GM19351 (cell line): ENCODE results near the gene CBLN3.

Experiments
- ATAC-seq: cut with Tn5 transposase; IDR thresholded peaks from one replicate; pipeline ENCODE4 v1.9.1; 2021; ENCODE audit warnings: mild to moderate bottlenecking, moderate library complexity; ENCODE audit not compliant: unreplicated experiment

CBLN3 gene

DNA sequence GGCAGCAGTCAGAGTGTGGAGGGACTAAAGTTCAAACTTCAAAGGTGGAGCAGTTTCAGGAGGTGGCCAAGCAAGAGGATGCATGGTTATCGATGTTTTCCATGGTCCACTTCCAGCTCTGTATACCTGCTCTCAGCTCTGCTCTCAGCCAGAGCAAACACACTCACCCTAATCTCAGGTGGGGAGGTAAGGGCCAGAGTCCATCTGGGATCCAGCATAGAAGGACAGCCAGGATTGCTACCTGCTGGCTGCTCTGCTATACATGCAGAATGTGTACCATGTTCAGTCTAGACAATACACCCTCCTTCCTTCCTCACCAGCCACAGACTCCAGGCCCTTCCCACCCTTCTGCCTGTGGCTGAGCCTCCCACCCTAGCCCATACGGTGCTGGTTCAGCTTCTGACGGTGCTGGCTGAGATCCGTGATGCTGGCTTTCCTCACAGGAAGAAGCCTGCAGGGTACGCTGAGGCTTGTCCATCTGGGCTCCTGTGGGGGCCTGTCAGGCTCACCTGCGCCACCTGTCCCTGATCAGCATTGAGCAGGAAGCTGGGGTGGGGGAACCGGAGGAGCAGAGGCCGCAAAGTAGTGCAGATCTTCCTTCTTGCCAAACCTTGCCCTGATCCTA is 2.4 kb downstream of the CBLN3 start:
- no peak for ATAC-seq

DNA sequence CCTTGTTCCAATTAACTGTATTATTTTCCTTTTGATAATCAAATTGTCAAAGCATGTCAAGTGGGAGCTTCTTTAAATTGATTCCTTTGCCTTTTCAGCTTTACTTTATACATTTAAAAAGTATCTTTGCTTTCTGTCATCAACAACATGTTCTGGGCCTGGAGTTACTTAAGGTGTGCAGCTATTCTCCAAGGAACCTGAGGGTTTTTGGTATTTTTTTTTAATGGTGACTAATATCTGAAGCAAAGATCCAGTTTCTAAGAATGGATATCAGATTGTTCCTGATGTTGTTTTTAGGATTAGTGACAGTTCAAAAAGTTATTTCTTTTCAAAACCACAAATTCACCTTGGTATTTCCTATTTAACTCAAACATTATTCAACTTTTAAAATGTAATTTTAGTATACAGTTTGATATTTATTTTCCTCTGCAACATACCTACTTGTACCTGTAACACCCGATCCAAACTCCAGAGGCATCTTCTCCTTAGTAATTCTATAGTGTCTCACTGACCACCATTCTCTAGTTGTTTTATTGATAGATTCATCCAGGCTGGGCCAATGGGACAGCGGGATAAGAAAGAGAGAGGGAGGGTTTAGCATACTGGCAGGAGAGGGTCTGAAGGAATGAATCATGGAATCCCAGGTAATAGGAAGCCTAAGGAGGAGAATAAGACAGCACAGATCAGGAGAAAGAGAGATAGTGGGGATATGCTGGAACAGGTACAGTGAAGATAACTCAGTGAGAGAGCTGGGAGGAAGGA is 3.1 kb downstream of the CBLN3 start:
- no peak for ATAC-seq

DNA sequence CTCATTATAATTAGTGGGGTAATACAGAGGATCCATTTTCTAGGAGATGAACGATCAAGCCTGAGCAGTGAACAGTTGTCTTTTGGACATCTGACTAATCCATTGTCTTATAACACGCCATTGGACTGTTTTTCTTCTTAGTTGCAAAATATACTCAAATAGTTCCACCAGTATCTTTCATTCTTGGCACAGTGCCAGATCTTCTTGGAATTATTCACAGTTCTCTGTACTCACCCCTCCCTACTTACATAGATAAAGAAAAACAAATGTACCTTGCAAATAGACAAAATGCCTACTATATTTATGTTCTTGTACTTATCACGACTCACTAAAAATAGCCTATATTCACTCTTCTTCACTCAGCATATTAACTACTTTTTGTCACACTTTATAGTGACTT is 3.8 kb downstream of the CBLN3 start:
- ATAC-seq: no peak

DNA sequence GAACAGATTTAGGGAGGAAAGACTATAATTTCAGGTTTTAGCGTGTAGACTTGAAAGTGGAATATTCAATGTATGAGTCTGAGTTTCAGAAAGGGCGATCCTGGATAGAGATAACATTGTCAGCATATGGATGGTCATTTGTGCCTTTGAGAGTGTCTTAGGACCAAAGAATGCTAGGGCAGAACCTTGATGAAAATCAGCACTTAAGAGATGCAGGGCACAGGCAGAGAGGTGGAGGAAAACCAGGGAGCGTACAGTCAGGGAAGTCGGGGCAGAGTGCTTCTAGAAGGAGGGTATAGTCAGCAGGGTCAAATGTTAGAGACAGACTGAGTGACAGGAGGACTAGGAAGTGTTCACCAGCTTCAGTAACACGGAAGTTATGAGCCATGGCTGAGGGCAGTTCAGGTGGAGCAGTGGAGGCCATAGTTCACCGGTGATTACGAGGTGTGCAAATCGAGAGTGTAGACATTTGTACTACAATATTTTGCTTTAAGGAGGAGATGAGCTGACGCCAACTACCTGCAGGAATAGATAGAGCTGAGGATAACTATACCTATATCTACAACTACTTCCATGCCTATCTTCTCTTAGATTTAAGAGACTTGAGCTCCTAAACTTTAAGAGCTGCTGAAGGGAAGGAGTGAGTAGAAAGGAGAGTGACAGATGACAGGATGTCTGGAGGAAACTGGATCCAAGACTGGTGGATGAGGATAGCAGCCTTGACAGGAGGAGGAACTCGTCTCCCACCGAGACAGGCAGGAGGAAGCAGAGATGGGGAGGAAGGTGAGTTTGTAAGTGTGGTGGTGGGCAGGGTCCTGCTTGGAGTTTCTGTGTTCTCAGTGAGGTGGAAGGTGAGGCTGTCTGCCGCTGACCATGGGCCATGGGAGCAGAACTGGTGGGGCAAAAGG is 6.5 kb downstream of the CBLN3 start:
- no peak for ATAC-seq

DNA sequence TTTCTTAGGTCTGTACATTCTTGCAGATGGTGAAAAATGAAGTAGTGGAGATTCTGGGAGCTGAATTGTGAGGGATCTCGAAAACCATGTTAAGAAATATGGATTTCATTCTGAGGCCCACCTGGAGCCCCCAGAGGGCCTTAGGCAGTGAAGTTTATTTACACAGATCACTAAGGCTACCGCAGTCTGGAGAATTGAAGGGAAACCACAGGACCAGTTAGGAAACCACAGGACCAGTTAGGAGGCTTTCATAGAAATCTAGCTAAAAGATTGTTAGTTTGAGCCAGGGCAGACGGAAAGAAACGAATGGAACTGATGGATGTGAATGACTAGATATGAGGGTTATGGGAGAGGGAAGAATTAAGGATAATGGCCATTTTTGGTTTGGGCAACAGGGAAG is 7.2 kb downstream of the CBLN3 start:
- no peak for ATAC-seq

DNA sequence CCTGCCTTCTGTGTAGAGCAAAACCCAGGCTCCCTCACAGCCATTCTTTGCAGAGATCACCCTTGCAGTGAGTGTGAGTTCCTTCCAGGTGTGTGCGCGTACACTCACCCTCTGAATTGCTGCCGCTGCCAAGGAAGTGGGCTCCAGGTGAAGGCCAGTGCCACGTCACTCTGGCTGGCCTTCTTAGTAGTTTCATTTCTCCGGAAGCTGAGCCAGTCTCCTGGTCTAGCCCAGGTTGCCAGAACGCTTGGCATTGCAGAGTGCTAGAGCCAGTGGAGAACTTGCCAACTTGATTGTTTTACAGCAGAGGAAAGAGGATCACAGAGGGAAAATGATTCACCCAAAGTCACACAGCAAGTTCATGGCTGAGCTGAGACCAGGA is 11.0 kb downstream of the CBLN3 start:
- ATAC-seq: no peak

DNA sequence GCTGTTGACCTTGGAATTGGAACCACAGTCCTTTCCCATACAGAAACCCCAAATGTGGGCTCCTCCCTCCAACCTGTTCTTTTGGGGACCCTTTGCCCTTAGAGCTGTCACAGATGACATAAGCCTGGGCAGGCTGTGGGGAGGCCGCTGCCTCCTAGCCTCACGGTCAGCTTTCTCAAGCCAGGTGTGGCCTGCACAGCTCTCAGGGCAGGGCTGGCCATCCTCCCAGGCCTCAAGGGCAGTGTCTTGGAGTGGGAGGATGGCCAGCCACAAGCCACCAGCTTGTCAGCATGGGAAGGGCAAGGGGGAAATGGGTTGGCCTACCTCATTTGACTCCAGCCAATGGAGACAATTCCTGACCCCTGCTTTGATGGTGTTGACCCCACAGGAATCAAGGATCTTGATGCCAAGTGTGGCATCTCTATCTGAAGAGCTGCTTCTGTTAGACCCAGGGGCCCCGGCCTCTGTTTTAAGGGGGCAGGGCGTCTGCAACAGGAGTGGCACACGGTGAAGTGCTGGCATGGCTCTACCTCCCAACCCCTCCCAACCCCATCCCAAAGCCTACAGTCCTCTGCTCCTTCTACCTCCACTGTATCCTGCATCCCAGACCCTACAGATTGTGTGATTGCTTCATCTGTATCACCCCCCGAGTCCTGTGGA is 11.5 kb downstream of the CBLN3 start:
- no peak for ATAC-seq

DNA sequence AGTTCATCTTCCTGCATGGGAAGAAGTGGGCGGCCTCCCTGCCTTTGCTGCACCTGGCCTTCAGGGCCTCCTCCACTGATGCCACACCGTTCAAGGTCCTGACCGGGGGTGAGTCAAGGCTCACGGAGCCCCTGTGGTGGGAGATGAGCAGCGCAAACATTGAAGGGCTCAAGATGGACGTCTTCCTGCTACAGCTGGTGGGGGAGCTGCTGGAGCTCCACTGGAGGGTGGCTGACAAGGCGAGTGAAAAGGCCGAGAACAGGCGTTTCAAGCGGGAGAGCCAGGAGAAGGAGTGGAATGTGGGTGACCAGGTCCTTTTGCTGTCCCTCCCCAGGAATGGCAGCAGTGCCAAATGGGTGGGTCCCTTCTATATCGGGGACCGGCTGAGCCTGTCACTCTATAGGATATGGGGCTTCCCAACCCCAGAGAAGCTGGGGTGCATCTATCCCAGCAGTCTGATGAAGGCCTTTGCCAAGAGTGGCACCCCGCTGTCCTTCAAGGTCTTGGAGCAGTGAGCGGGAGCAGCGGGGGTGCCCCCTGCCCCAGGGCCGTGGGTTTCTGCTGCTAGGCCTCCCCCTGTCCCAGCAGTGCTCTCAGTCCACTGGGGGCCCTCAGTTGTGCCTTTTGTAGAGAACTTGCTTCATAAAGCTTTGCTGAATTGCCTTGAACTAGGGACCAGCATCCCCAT is 12.4 kb downstream of the CBLN3 start:
- no peak for ATAC-seq

DNA sequence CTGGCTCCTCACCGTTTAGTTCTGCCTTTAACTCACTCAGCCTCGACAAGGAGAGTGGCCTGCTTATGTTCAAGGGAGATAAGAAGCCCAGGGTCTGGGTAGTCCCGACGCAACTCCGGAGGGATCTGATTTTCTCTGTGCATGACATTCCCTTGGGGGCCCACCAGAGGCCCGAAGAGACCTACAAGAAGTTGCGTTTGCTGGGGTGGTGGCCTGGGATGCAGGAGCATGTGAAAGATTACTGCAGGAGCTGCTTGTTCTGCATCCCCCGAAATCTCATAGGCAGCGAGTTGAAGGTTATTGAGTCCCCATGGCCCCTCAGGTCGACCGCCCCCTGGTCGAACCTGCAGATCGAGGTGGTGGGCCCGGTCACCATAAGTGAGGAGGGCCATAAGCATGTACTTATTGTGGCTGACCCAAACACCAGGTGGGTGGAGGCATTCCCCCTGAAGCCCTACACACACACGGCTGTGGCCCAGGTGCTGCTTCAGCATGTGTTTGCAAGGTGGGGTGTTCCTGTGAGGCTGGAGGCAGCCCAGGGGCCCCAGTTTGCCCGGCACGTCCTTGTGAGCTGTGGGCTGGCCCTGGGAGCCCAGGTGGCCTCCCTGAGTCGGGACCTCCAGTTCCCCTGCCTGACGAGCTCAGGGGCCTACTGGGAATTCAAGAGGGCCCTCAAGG is 13.1 kb downstream of the CBLN3 start:
- ATAC-seq: no peak

DNA sequence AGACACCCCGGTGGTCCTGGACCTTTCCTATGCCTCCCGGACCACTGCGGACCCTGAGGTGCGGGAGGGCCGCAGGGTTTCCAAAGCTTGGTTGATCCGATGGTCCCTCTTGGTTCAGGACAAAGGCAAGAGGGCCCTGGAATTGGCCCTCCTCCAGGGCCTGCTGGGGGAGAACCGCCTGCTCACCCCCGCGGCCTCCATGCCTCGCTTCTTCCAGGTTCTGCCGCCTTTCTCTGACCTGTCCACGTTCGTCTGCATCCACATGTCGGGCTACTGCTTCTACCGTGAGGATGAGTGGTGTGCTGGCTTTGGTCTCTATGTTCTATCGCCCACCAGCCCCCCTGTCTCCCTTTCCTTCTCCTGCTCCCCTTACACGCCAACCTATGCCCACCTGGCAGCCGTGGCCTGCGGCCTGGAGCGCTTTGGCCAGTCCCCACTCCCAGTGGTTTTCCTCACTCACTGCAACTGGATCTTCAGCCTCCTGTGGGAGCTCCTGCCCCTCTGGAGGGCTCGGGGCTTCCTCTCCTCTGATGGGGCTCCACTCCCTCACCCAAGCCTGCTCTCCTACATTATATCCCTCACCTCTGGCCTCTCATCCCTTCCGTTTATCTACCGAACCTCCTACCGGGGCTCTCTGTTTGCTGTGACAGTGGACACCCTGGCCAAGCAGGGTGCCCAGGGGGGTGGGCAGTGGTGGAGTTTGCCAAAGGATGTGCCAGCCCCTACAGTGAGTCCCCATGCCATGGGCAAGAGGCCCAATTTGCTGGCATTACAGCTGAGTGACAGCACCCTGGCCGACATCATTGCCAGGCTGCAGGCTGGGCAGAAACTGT is 13.8 kb downstream of the CBLN3 start:
- ATAC-seq: no peak

DNA sequence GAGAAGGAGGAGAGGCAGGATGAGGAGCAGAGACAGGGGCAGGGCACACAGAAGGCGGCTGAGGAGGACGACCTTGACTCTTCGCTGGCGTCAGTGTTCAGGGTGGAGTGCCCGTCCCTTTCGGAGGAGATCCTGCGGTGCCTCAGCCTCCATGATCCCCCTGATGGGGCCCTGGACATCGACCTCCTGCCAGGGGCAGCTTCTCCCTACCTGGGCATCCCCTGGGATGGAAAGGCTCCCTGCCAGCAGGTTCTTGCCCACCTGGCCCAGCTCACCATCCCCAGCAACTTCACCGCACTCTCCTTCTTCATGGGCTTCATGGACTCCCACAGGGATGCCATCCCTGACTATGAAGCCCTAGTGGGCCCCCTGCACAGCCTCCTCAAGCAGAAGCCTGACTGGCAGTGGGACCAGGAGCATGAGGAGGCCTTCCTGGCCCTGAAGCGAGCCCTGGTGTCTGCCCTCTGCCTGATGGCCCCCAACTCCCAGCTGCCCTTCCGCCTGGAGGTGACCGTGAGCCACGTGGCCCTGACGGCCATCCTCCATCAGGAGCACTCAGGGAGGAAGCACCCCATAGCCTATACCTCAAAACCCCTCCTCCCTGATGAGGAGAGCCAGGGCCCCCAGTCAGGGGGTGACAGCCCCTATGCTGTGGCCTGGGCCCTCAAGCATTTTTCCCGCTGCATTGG is 14.6 kb downstream of the CBLN3 start:
- no peak for ATAC-seq

DNA sequence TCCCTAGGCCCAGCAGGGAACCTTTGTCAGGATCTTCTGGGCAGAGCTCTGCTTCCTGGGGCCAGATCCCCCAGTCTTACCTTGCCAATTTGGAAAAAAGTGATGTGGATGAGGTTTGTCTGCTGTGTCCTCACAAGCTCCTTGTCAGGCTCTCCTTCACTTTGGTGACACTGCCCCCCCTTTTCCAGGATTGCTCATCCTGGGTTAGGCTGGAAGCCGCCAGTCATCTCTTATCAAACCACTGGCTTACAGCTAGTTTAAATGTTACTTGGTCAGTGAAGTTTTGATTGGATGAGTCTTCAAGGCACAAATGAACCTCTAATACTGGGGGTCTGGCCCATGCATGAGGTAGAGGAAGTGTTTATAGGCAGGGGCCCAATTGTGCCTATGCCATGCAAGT is 15.4 kb downstream of the CBLN3 start:
- no peak for ATAC-seq

DNA sequence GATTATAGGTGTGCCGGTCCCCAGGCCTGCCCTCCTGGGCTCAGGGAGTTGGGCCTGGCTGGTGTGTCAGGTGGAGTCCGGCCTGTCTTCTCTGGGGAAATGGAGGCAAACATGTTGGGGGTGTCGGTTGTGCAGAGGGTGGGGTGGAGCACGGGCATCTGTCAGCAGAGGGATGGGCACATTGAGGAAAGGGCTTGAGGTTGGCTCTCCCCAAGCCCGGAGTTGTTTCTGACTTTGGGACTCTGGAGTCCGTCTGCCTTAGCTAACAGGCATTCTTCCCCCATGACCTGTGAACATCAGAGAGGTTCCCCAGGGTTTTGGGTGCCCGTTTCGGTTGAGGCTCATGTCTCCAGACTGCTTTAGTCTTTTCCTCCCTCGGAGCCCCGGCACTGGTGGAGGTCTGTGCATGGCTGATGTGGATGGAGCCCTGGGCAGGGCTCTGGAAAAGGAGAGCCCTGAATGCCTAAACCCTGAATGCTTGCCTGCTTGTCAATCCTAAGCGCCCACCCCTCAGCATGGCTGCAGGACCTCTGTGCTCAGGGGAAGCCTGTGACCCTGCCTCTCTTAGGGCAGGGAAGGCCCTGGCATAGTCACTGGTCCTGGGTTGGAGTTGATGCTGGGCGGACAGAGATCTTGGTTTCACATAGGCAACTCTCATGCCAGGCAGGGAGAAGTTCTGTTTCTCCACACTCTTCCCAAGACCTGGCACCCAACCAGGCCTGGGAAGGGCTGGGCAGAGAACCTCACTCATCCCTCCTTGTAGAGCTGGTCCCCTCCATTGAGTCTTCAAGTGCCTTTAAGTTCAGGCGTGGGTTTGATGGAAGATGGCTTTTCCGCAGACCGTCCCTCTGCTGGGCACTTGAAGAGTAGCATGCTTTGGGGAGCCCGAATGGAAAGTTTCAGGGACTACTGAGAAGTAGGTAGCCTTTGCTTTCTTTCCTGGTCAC is 17.8 kb downstream of the CBLN3 start:
- ATAC-seq: peak; percentile 83

DNA sequence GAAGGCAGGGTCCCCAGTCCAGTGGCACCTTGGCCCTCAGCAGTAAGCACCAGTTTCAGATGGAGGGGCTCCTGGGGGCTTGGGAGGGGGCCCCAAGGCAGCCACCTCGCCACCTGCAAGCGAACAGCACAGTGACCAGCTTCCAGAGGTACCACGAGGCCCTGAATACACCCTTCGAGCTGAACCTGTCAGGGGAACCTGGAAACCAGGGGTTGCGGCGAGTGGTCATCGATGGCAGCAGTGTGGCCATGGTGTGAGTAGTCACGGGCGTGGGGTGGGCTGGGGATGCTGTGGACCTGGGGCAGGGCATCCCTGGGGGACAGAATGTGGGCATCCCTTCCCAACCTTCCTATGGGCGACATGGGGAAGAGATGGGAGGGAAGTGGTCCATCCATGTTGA is 19.5 kb downstream of the CBLN3 start:
- ATAC-seq: no peak

DNA sequence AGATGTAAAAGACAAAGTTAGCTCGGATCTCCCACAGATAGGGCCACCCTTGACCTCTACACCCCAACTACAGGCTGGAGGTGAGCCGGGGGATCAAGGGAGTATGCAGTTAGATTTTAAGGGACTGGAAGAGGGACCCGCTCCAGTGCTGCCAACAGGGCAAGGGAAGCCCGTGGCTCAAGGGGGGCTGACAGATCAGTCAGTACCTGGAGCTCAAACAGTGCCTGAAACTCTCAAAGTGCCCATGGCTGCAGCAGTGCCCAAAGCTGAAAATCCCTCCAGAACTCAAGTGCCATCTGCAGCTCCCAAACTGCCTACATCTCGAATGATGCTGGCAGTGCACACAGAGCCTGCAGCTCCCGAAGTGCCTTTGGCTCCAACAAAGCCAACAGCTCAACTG is 20.3 kb downstream of the CBLN3 start:
- ATAC-seq: no peak

DNA sequence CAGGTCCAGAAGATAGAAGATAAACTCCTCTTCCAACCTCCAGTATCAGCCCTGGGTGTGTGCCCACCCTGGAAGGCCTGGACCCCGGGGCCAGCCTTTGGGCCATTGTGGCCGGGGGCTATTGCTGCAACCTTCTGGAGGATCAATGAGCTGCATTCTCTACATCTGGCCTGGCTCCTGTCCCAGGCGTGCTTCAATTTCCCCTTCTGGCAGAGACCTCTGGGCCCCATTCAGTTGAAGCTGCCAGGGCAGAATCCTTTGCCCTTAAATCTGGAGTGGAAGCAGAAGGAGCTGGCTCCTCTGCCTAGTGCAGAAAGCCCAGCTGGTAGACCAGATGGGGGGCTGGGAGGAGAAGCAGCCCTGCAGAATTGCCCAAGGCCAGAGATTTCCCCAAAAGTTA is 20.7 kb downstream of the CBLN3 start:
- ATAC-seq: no peak

DNA sequence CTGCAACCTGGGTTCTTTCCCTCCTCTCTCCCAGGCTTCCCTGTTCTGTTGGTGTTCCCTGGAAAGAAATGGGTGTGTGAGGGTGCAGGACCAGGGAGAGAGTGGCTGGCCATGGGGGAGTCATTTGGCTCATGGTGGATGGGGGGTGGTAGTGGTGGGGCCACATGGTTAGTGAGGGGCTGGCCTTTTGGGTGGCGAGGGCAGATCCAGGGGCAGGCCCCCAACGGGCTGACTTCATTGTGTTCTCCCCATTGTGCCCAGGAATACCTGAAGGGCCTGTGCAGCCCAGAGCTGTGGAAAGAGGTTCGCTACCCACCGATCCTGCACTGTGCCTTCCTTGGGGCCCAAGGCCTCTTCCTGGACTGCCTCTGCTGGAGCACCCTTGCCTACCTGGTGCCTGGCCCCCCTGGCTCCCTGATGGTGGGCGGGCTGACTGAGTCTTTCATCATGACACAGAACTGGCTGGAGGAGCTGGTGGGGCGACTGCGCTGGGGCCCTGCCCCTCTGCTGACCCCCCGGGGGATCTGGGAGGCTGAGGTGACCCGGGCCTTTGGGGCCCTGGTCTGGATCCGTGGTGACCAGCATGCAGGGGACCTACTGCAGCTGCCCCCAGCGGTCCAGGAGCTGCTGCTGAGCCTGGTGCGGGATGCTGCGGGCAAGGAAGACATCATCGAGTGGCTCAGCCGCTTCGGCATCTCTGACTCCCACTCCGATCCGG is 21.7 kb downstream of the CBLN3 start:
- ATAC-seq: no peak
